Measurements from ENCODE around the gene MYO7A. TPM values are rescaled to one million over a fixed set of nuclear protein-coding genes. Genes with fewer than 3 reads are reported as not detected.

Gene MYO7A
- polyA plus RNA-seq, 1 donor (not counting 4 experiments of a cell fraction or from before 2014, with no cell fraction given), result 0.75 TPM

DNA sequence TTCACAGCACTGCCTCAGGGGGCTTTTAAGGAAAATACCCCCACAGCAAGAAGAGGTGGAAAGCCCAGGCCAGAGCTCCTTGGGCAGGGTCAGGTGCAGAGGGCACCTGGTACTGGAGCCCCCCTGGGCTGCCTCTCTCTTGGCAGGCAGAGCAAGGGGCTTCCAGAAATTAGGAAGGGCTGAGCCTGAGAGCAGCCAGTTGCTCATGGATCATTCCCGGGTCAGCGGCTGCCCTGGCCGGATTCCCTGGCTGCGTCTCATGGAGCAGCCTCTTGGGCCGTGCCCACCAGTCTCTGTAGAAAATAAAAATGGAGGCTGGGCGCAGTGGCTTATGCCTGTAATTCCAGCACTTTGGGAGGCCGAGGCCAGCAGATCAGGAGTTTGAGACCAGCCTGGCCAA lies 35.7 kb upstream of the MYO7A start:
- DNase-seq (ENCODE audit: low read depth, low spot score) (no peak), FAIRE-seq (no peak)
- Histone ChIP-seq H2AFZ (ENCODE audit: control insufficient read depth, low read length) (no peak overlapping the region), H3K79me2 (ENCODE audit: control insufficient read depth, insufficient read depth, low read length) (no peaks in the 10 kb centered on the region), H3K4me3 (ENCODE audit: control insufficient read depth in 2 of 3, extremely low read depth in 1 of 3, insufficient read depth in 2 of 3, low read depth in 1 of 3, low read length in 3 of 3) (no peak overlapping the region), H3K4me1 (ENCODE audit: control insufficient read depth, extremely low read depth, insufficient read depth, low read length) (peaks cover 3% of the 10 kb centered on the region), H3K9me3 (ENCODE audit: control insufficient read depth, low read depth, low read length) (no peaks in the 10 kb centered on the region), H3K36me3 (ENCODE audit: control insufficient read depth in 2 of 2, extremely low read depth in 1 of 2, insufficient read depth in 2 of 2, low read length in 2 of 2) (no peaks in the 10 kb centered on the region), H4K20me1 (ENCODE audit: control insufficient read depth, extremely low read depth, insufficient read depth, low read length) (no peaks in the 10 kb centered on the region), H3K9me1 (ENCODE audit: control insufficient read depth, extremely low read depth, insufficient read depth, low read length) (no peaks in the 10 kb centered on the region), H3K4me2 (ENCODE audit: control insufficient read depth, extremely low read depth, insufficient read depth, low read depth, low read length) (no peak overlapping the region), H3K9ac (ENCODE audit: control insufficient read depth, extremely low read depth, insufficient read depth, low read length) (no peak overlapping the region), H3K27me3 (ENCODE audit: control insufficient read depth, extremely low read depth, insufficient read depth, low read length) (no peaks in the 10 kb centered on the region), H3K27ac (ENCODE audit: control insufficient read depth, insufficient read depth, low read length) (no peak overlapping the region)
- TF ChIP-seq EZH2 (IDR thresholded peaks at IDR 0.05; ENCODE audit: low read length) (no peak), CTCF (optimal IDR thresholded peaks at IDR 0.05 in 1 of 3, IDR thresholded peaks at IDR 0.05 in 1 of 3, conservative IDR thresholded peaks at IDR 0.05 in 1 of 3; ENCODE audit: extremely low read depth in 1 of 3, insufficient read depth in 2 of 3, low read length in 3 of 3) (no peak)
- dilution Hi-C loops (cut with MboI; ENCODE audit: extremely low pct_ligation_motif_present, low sequenced_read_pairs), result no loop called here

DNA sequence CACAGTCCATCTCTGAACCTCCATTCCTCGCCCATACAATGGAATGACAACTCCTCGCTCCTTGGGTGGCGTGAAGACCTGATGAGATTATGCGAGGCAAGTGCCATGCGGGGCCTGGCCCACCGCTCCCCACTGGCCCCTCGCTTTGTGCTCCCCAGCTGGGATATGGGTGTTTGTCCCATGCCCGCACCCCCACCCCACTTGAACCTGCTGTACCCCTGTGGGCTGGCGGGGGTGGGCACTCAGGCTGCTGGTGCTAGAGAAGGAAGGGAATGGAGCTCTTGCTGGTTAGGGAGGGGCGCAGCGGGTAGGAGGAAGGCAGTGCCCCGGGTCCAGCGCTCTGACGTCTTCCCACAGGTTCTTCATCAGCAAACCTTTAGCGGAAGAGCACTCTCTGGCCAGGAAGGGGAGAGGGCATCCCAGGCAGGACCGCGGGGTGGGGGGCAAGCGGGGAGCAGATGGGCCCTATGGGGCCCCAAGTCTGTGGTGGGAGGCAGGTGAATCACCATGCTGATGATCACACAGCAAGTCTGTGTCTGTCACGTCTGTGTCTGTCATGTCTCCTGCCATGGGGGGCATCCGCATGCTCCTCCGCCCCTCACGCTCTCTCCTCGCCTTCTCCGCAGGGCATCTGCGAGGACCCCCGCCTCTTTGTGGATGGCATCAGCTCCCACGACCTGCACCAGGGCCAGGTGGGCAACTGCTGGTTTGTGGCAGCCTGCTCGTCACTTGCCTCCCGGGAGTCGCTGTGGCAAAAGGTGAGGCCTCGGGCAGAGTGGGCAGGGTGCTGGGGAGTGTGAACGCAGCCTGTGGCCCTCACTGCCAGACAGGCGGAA lies 34.8 kb upstream of the MYO7A start:
- dilution Hi-C loops (cut with MboI; ENCODE audit: extremely low pct_ligation_motif_present, low sequenced_read_pairs), result no loop called here
- Histone ChIP-seq H3K27ac (ENCODE audit: control insufficient read depth, insufficient read depth, low read length) (no peak overlapping the region), H3K79me2 (ENCODE audit: control insufficient read depth, insufficient read depth, low read length) (no peaks in the 10 kb centered on the region), H3K4me1 (ENCODE audit: control insufficient read depth, extremely low read depth, insufficient read depth, low read length) (peaks cover 3% of the 10 kb centered on the region), H4K20me1 (ENCODE audit: control insufficient read depth, extremely low read depth, insufficient read depth, low read length) (no peaks in the 10 kb centered on the region), H3K36me3 (ENCODE audit: control insufficient read depth in 2 of 2, extremely low read depth in 1 of 2, insufficient read depth in 2 of 2, low read length in 2 of 2) (no peaks in the 10 kb centered on the region), H3K4me2 (ENCODE audit: control insufficient read depth, extremely low read depth, insufficient read depth, low read depth, low read length) (no peak overlapping the region), H3K9ac (ENCODE audit: control insufficient read depth, extremely low read depth, insufficient read depth, low read length) (no peak overlapping the region), H3K27me3 (ENCODE audit: control insufficient read depth, extremely low read depth, insufficient read depth, low read length) (no peaks in the 10 kb centered on the region), H3K4me3 (ENCODE audit: control insufficient read depth in 2 of 3, extremely low read depth in 1 of 3, insufficient read depth in 2 of 3, low read depth in 1 of 3, low read length in 3 of 3) (no peak overlapping the region), H2AFZ (ENCODE audit: control insufficient read depth, low read length) (no peak overlapping the region), H3K9me3 (ENCODE audit: control insufficient read depth, low read depth, low read length) (no peaks in the 10 kb centered on the region), H3K9me1 (ENCODE audit: control insufficient read depth, extremely low read depth, insufficient read depth, low read length) (no peaks in the 10 kb centered on the region)
- TF ChIP-seq CTCF (optimal IDR thresholded peaks at IDR 0.05 in 1 of 3, IDR thresholded peaks at IDR 0.05 in 1 of 3, conservative IDR thresholded peaks at IDR 0.05 in 1 of 3; ENCODE audit: extremely low read depth in 1 of 3, insufficient read depth in 2 of 3, low read length in 3 of 3) (no peak), EZH2 (IDR thresholded peaks at IDR 0.05; ENCODE audit: low read length) (no peak)
- DNase-seq (ENCODE audit: low read depth, low spot score) (no peak), FAIRE-seq (no peak)

All from keratinocyte (primary cell).